ENCODE results near the gene PSMG4. TPM values are rescaled to one million over a fixed set of nuclear protein-coding genes. Genes with fewer than 3 reads are reported as not detected.

The PSMG4 gene
- total RNA-seq, 2 experiments from 2014 or later, result 12.3 to 12.8 TPM

GRCh38 chr6:3316818-3317217 lies 58.1 kb downstream of the PSMG4 start:
- DNase-seq, result peak in 1 of 14 experiments; percentile 2
- no peaks in the 10 kb centered on the region for H3K36me3 ChIP-seq (ENCODE audit: insufficient read depth, low read length)
- H3K27ac ChIP-seq (ENCODE audit: low read depth in 1 of 2, low read length in 2 of 2), result no peak overlapping the region
- H3K27me3 Mint-ChIP-seq, result no peaks in the 10 kb centered on the region
- peaks cover 19% of the 10 kb centered on the region for H3K4me1 ChIP-seq (ENCODE audit: insufficient read depth, low read length)
- H3K4me1 Mint-ChIP-seq (ENCODE audit: low read depth), result peaks cover 28% of the 10 kb centered on the region
- no peak overlapping the region for H3K4me3 ChIP-seq (ENCODE audit: low read length)
- no peaks in the 10 kb centered on the region for H3K9me3 ChIP-seq (ENCODE audit: control insufficient read depth in 1 of 2, insufficient read depth in 1 of 2, low read length in 2 of 2)
- no peaks in the 10 kb centered on the region for H3K36me3 Mint-ChIP-seq (ENCODE audit: low read depth)
- ChIA-PET POLR2A (no interaction called here), CTCF (no interaction called here)
- H3K27ac Mint-ChIP-seq, result no peak overlapping the region
- no peaks in the 10 kb centered on the region for H3K27me3 ChIP-seq (ENCODE audit: control insufficient read depth in 1 of 2, insufficient read depth in 2 of 2, low read length in 2 of 2)
- H3K9me3 Mint-ChIP-seq, result no peaks in the 10 kb centered on the region
- TF ChIP-seq, protein P1, sequence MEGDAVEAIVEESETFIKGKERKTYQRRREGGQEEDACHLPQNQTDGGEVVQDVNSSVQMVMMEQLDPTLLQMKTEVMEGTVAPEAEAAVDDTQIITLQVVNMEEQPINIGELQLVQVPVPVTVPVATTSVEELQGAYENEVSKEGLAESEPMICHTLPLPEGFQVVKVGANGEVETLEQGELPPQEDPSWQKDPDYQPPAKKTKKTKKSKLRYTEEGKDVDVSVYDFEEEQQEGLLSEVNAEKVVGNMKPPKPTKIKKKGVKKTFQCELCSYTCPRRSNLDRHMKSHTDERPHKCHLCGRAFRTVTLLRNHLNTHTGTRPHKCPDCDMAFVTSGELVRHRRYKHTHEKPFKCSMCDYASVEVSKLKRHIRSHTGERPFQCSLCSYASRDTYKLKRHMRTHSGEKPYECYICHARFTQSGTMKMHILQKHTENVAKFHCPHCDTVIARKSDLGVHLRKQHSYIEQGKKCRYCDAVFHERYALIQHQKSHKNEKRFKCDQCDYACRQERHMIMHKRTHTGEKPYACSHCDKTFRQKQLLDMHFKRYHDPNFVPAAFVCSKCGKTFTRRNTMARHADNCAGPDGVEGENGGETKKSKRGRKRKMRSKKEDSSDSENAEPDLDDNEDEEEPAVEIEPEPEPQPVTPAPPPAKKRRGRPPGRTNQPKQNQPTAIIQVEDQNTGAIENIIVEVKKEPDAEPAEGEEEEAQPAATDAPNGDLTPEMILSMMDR (IDR thresholded peaks at IDR 0.05), result no peak
- intact Hi-C loops (cut with DNase I, micrococcal nuclease), result no loop called here
- no peak overlapping the region for H3K4me3 Mint-ChIP-seq
- ATAC-seq (ENCODE audit: poor library complexity), result no peak

Other genes starting within 250 kb of the PSMG4 start
- gene RIPK1, start 190.5 kb upstream of the PSMG4 start, total RNA-seq, result 10 to 100 TPM; 17.2 to 17.3 TPM
- gene BPHL, start 140.2 kb upstream of the PSMG4 start, total RNA-seq, result 1 to 10 TPM; 5.2 to 5.7 TPM
- gene TUBB2A, start 101.4 kb upstream of the PSMG4 start, total RNA-seq, result 10 to 100 TPM; 54.3 to 58.5 TPM
- not detected for gene TUBB2B, start 31.3 kb upstream of the PSMG4 start, total RNA-seq
- 10 to 100 TPM; 13.4 to 13.6 TPM for gene SLC22A23, start 198.1 kb downstream of the PSMG4 start, total RNA-seq